MM.1S (cell line): ENCODE results near the gene SLC39A2.

Experiments used
- DNase-seq: peaks from one replicate; pipeline ENCODE4 v3.0.0-alpha.2; 2015
- H2AFZ ChIP-seq: fragments of 300-600 bp; sonication (generic); 2 replicates; pipeline ENCODE4 v1.6.0; 2016; ENCODE audit warnings: antibody characterized with exemption, low read length
- H3F3A ChIP-seq: fragments of 300-600 bp; sonication (generic); 2 replicates; pipeline ENCODE4 v1.6.1; 2016; ENCODE audit warnings: mild to moderate bottlenecking, antibody characterized with exemption, low read length, moderate library complexity, mixed read lengths; ENCODE audit not compliant: insufficient read depth
- H3K27ac ChIP-seq: fragments of 300-600 bp; sonication (generic); 2 replicates; pipeline ENCODE4 v1.5.1; 2016; ENCODE audit warnings: mild to moderate bottlenecking, low read length
- H3K27me3 ChIP-seq: fragments of 300-600 bp; sonication (generic); replicated peaks from 2 replicates; pipeline ENCODE4 v1.6.0; 2016; ENCODE audit warnings: low read length; ENCODE audit not compliant: insufficient read depth
- H3K36me3 ChIP-seq: fragments of 300-600 bp; sonication (generic); replicated peaks from 2 replicates; pipeline ENCODE4 v1.6.1; 2016; ENCODE audit warnings: mild to moderate bottlenecking, low read length, mixed read lengths; ENCODE audit not compliant: insufficient read depth
- H3K4me1 ChIP-seq: fragments of 300-600 bp; sonication (generic); 2 replicates; pipeline ENCODE4 v1.6.1; 2016; ENCODE audit warnings: low read length, mixed read lengths
- H3K4me2 ChIP-seq: fragments of 300-600 bp; sonication (generic); 2 replicates; pipeline ENCODE4 v1.6.0; 2016; ENCODE audit warnings: low read depth, low read length
- H3K4me3 ChIP-seq: fragments of 300-600 bp; sonication (generic); 2 replicates; pipeline ENCODE4 v1.5.1; 2016; ENCODE audit warnings: low read length, mixed read lengths
- H3K79me2 ChIP-seq: fragments of 300-600 bp; sonication (generic); 2 replicates; pipeline ENCODE4 v1.6.1; 2016; ENCODE audit warnings: mixed run types, low read length, mixed read lengths
- H3K9ac ChIP-seq: fragments of 300-600 bp; sonication (generic); 2 replicates; pipeline ENCODE4 v1.6.1; 2016; ENCODE audit warnings: low read length, mixed read lengths
- H3K9me2 ChIP-seq: fragments of 300-600 bp; sonication (generic); replicated peaks from 2 replicates; pipeline ENCODE4 v1.6.1; 2016; ENCODE audit warnings: mild to moderate bottlenecking, low read length, mixed read lengths; ENCODE audit not compliant: insufficient read depth
- H3K9me3 ChIP-seq: fragments of 300-600 bp; sonication (generic); replicated peaks from 2 replicates; pipeline ENCODE4 v1.6.1; 2016; ENCODE audit warnings: mild to moderate bottlenecking, low read length, mixed read lengths; ENCODE audit not compliant: insufficient read depth
- H4K20me1 ChIP-seq: fragments of 300-600 bp; sonication (generic); 2 replicates; pipeline ENCODE4 v1.6.1; 2016; ENCODE audit warnings: mild to moderate bottlenecking, low read length, moderate library complexity, mixed read lengths; ENCODE audit not compliant: insufficient read depth
- EZH2 ChIP-seq: fragments of 300-600 bp; sonication (generic); optimal IDR thresholded peaks from 2 replicates; pipeline ENCODE3; 2017; ENCODE audit warnings: low read depth, mild to moderate bottlenecking, antibody characterized with exemption, low read length, mixed read lengths
- EZH2phosphoT487 ChIP-seq: fragments of 300-600 bp; sonication (generic); IDR thresholded peaks from 2 replicates; pipeline ENCODE4 v1.6.1; 2018; ENCODE audit warnings: antibody characterized with exemption, low read length
- TF ChIP-seq, protein P1 (sequence below): fragments of 300-600 bp; sonication (generic); IDR thresholded peaks from 2 replicates; pipeline ENCODE4 v1.5.1; 2016; ENCODE audit warnings: antibody characterized with exemption, low read length, mixed read lengths

The SLC39A2 gene

DNA sequence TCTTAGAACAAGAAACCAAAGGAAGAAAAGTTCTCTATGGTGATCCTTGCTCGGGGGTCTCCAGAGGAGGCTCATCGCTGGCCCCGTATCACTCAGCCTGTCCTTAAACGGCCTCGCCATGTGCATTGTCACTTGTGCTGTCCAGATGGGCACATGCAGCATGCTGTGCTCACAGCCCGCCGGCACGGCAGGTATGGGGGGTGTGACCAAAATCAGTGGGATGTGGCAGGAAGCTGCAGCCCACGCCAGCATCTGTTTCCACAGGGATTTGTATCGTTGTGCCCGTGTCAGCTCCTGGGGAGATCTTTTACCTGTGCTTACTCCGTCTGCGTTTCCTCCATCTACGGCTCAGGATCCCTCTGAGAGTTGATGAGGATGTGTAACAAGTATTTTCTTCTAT, 2.6 kb upstream of the SLC39A2 start:
- Histone ChIP-seq H4K20me1 (no peaks in the 10 kb centered on the region), H3K79me2 (peaks cover 4% of the 10 kb centered on the region), H3K9me2 (no peaks in the 10 kb centered on the region), H3K27me3 (no peaks in the 10 kb centered on the region), H3K9ac (no peak overlapping the region), H3F3A (no peaks in the 10 kb centered on the region), H3K4me3 (no peak overlapping the region), H2AFZ (no peak overlapping the region), H3K9me3 (no peaks in the 10 kb centered on the region), H3K4me1 (no peaks in the 10 kb centered on the region), H3K4me2 (no peak overlapping the region), H3K27ac (no peak overlapping the region), H3K36me3 (no peaks in the 10 kb centered on the region)
- no peak for TF ChIP-seq EZH2phosphoT487
- no peak for DNase-seq

DNA sequence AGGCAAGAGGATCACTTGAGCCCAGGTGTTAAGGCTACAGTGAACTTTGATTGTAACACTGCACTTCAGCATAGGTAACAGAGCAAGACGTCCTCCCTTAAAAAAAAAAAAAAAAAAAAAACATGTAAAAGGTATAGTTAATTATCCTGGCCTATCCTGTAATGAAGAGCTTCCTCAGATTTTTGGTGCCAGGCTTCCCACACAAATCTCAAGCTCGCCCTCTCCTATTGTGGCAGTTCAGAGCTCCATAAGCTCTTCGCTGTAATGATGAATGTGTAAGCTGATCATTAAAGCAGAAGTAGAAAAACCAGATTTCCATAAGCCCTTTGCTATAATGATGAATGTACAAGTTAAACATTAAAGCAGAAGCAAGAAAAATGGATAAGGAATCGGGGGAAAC, 2.0 kb upstream of the SLC39A2 start:
- Histone ChIP-seq H3K27ac (no peak overlapping the region), H4K20me1 (no peaks in the 10 kb centered on the region), H3K9me2 (no peaks in the 10 kb centered on the region), H3K4me1 (no peaks in the 10 kb centered on the region), H3K79me2 (no peaks in the 10 kb centered on the region), H3K4me3 (no peak overlapping the region), H3K9ac (no peak overlapping the region), H2AFZ (no peak overlapping the region), H3K27me3 (no peaks in the 10 kb centered on the region), H3F3A (no peaks in the 10 kb centered on the region), H3K9me3 (no peaks in the 10 kb centered on the region), H3K4me2 (no peak overlapping the region), H3K36me3 (no peaks in the 10 kb centered on the region)
- TF ChIP-seq, protein P1, sequence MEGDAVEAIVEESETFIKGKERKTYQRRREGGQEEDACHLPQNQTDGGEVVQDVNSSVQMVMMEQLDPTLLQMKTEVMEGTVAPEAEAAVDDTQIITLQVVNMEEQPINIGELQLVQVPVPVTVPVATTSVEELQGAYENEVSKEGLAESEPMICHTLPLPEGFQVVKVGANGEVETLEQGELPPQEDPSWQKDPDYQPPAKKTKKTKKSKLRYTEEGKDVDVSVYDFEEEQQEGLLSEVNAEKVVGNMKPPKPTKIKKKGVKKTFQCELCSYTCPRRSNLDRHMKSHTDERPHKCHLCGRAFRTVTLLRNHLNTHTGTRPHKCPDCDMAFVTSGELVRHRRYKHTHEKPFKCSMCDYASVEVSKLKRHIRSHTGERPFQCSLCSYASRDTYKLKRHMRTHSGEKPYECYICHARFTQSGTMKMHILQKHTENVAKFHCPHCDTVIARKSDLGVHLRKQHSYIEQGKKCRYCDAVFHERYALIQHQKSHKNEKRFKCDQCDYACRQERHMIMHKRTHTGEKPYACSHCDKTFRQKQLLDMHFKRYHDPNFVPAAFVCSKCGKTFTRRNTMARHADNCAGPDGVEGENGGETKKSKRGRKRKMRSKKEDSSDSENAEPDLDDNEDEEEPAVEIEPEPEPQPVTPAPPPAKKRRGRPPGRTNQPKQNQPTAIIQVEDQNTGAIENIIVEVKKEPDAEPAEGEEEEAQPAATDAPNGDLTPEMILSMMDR: no peak
- TF ChIP-seq EZH2 (no peak), EZH2phosphoT487 (no peak)
- no peak for DNase-seq

DNA sequence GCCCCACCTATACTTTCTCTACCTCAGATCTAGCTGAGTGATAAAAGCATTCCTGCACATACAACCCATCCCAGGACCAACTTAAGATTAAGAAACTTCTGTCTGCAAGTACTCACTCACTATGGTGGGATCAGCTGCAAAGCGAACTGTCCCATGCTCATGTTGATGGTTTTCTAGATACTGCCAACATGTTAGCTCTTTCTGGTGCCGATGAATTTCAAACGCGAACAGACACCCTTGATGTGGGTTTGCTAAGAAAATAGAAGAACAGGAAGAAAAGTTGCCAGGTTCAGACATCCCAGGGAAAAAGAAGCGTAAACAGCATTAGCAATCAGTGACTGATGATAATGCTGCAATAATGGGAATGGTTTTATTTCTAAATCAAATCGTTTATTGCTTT, 1.5 kb upstream of the SLC39A2 start:
- Histone ChIP-seq H3K36me3 (no peaks in the 10 kb centered on the region), H3K9me2 (no peaks in the 10 kb centered on the region), H3K4me2 (no peak overlapping the region), H3K9me3 (no peaks in the 10 kb centered on the region), H3K27ac (no peak overlapping the region), H3K4me1 (no peaks in the 10 kb centered on the region), H3K79me2 (no peaks in the 10 kb centered on the region), H2AFZ (no peak overlapping the region), H3K27me3 (no peaks in the 10 kb centered on the region), H3K4me3 (no peak overlapping the region), H3K9ac (no peak overlapping the region), H3F3A (no peaks in the 10 kb centered on the region), H4K20me1 (no peaks in the 10 kb centered on the region)
- DNase-seq: no peak
- TF ChIP-seq EZH2phosphoT487 (no peak), EZH2 (no peak)
- TF ChIP-seq, protein P1: no peak

GRCh38 chr14:20998139-20998538, 954 bp upstream of the SLC39A2 start:
- H3K9ac ChIP-seq: no peak overlapping the region
- H3K4me2 ChIP-seq: no peak overlapping the region
- H3K27me3 ChIP-seq: no peaks in the 10 kb centered on the region
- no peak for DNase-seq
- H3K4me1 ChIP-seq: no peaks in the 10 kb centered on the region
- H3K79me2 ChIP-seq: no peaks in the 10 kb centered on the region
- H3F3A ChIP-seq: no peaks in the 10 kb centered on the region
- H4K20me1 ChIP-seq: no peaks in the 10 kb centered on the region
- no peak overlapping the region for H3K4me3 ChIP-seq
- no peak overlapping the region for H3K27ac ChIP-seq
- H3K36me3 ChIP-seq: no peaks in the 10 kb centered on the region
- H3K9me3 ChIP-seq: no peaks in the 10 kb centered on the region
- H2AFZ ChIP-seq: no peak overlapping the region
- TF ChIP-seq, protein P1: no peak
- no peak for TF ChIP-seq EZH2
- TF ChIP-seq EZH2phosphoT487: no peak
- no peaks in the 10 kb centered on the region for H3K9me2 ChIP-seq
